GM12878 (cell line): ENCODE results near the gene GATAD2B. TPM values are rescaled to one million over a fixed set of nuclear protein-coding genes. Genes with fewer than 3 reads are reported as not detected.

Experiments
- CBFB ChIP-seq: IDR thresholded peaks from 2 replicates; pipeline ENCODE4 v1.6.1; 2016; ENCODE audit warnings: antibody characterized with exemption, low read depth
- CBX3 ChIP-seq: fragments of 200-600 bp; sonication (generic); IDR thresholded peaks from 2 replicates; pipeline ENCODE4 v1.6.1; 2016; ENCODE audit warnings: low read depth, borderline replicate concordance
- CHD2 ChIP-seq: IDR thresholded peaks from 2 replicates; pipeline ENCODE4 v1.6.1; 2011; ENCODE audit warnings: low read depth, low read length, improper control_type of control experiment, borderline replicate concordance
- DPF2 ChIP-seq: fragments of 450-650 bp; IDR thresholded peaks from 2 replicates; pipeline ENCODE4 v1.6.1; 2017; ENCODE audit warnings: mild to moderate bottlenecking
- GABPA ChIP-seq: IDR thresholded peaks from 2 replicates; pipeline ENCODE4 v1.6.1; 2014; ENCODE audit warnings: antibody characterized with exemption, low read depth, mild to moderate bottlenecking, inconsistent platforms
- HCFC1 ChIP-seq: fragments of 150-350 bp; IDR thresholded peaks from 2 replicates; pipeline ENCODE4 v1.6.1; 2014; ENCODE audit warnings: low read length
- HDGF ChIP-seq: fragments of 450-650 bp; IDR thresholded peaks from 2 replicates; pipeline ENCODE4 v1.6.1; 2016; ENCODE audit warnings: antibody characterized with exemption
- MTA2 ChIP-seq: fragments of 450-650 bp; IDR thresholded peaks from 2 replicates; pipeline ENCODE4 v1.6.1; 2016; ENCODE audit warnings: low read depth, mild to moderate bottlenecking, moderate library complexity
- POLR2AphosphoS2 ChIP-seq: IDR thresholded peaks from 2 replicates; pipeline ENCODE4 v1.6.1; 2011; ENCODE audit warnings: low read depth, mild to moderate bottlenecking, low read length, improper control_type of control experiment, moderate library complexity
- RELA ChIP-seq: fragments of 450-650 bp; IDR thresholded peaks from 2 replicates; pipeline ENCODE4 v1.8.0; 2014; ENCODE audit warnings: borderline replicate concordance; ENCODE audit not compliant: partially characterized antibody
- RUNX3 ChIP-seq: IDR thresholded peaks from 2 replicates; pipeline ENCODE4 v1.6.1; 2012; ENCODE audit warnings: low read length, inconsistent platforms
- SKIL ChIP-seq: fragments of 450-650 bp; IDR thresholded peaks from 2 replicates; pipeline ENCODE4 v1.6.1; 2017; ENCODE audit warnings: mild to moderate bottlenecking, low read depth, inconsistent platforms; ENCODE audit not compliant: poor library complexity, severe bottlenecking
- SMC3 ChIP-seq: IDR thresholded peaks from 2 replicates; pipeline ENCODE4 v1.6.1; 2011; ENCODE audit warnings: low read length, improper control_type of control experiment, borderline replicate concordance
- STAT3 ChIP-seq: IDR thresholded peaks from 2 replicates; pipeline ENCODE4 v1.6.1; 2011; ENCODE audit warnings: low read depth, low read length, improper control_type of control experiment
- SUPT20H ChIP-seq: IDR thresholded peaks from 2 replicates; pipeline ENCODE4 v1.6.1; 2011; ENCODE audit warnings: low read depth, mild to moderate bottlenecking, low read length, moderate library complexity, borderline replicate concordance; ENCODE audit not compliant: control insufficient read depth
- TARDBP ChIP-seq: IDR thresholded peaks from 2 replicates; pipeline ENCODE4 v1.6.1; 2016; ENCODE audit warnings: borderline replicate concordance
- USF1 ChIP-seq: IDR thresholded peaks from 2 replicates; pipeline ENCODE4 v1.6.1; 2011; ENCODE audit warnings: borderline replicate concordance, low read depth, mild to moderate bottlenecking, moderate library complexity, mixed read lengths, low read length; ENCODE audit not compliant: insufficient read depth; ENCODE audit errors: extremely low read length
- ZBTB11 ChIP-seq: fragments of 450-650 bp; formaldehyde crosslinking; IDR thresholded peaks from 2 replicates; pipeline ENCODE4 v1.5.0; 2022; ENCODE audit warnings: mild to moderate bottlenecking, missing genetic modification characterization
- ZNF24 ChIP-seq: fragments of 450-650 bp; IDR thresholded peaks from 2 replicates; pipeline ENCODE4 v1.6.1; 2017; ENCODE audit warnings: antibody characterized with exemption, mild to moderate bottlenecking
- ZNF592 ChIP-seq: fragments of 450-650 bp; IDR thresholded peaks from 2 replicates; pipeline ENCODE4 v1.6.1; 2017; ENCODE audit warnings: mild to moderate bottlenecking, moderate library complexity
- polyA plus RNA-seq, 11 experiments: library from polyadenylated mRNA; depleted of rRNA in 4 of 11; unstranded in 6 of 11; stranded (reverse) in 5 of 11; fragments of >200 nt; fragmentation: Nextera tagmentation in 4 of 11; fragmentation: Illumina TruSeq in 1 of 11; extraction: Ambion mirVana in 4 of 11; extraction: Trizol in 1 of 11; gene quantifications; 1 replicate in 1 of 11; 2 replicates in 10 of 11; pipeline versions ENCODE4 v1.2.1 to v1.2.3, GENCODE V29; 2011 to 2016; ENCODE audit warnings: inconsistent platforms in 2 of 11, missing spikeins in 2 of 11, low read depth in 1 of 11
- total RNA-seq, 4 experiments: library from RNA; depleted of rRNA in 3 of 4; stranded (reverse); fragments of >200 nt in 3 of 4; fragmentation: Illumina TruSeq in 1 of 4; extraction: Trizol in 1 of 4; gene quantifications; 2 replicates each; pipeline versions ENCODE4 v1.2.1 to v1.2.3, GENCODE V29; 2013 to 2021

GATAD2B gene
- total and polyA plus RNA-seq, 10 of the 15 experiments (the other 5 are each of a cell fraction or from before 2014, with no cell fraction given) = 2.4 to 63.1 (median 8.7) TPM

- TF ChIP-seq POLR2AphosphoS2 = peak; percentile 64
- TF ChIP-seq MTA2 = no peak
- TF ChIP-seq STAT3 = no peak
- TF ChIP-seq HDGF = no peak
- no peak for TF ChIP-seq ZBTB11 (CRISPR knock-in tag)
- no peak for TF ChIP-seq SUPT20H
- no peak for TF ChIP-seq RUNX3
- TF ChIP-seq HCFC1 = no peak; the same call in 1 of the 2 replicates
- no peak for TF ChIP-seq SKIL
- no peak for TF ChIP-seq USF1
- peak; percentile 10 for TF ChIP-seq RELA
- no peak for TF ChIP-seq ZNF24
- TF ChIP-seq CBFB = peak; percentile 82; the same call in 1 of the 2 replicates
- TF ChIP-seq CHD2 = peak; percentile 91
- TF ChIP-seq CBX3 = no peak
- TF ChIP-seq ZNF592 = no peak; the same call in 1 of the 2 replicates
- no peak for TF ChIP-seq GABPA
- no peak for TF ChIP-seq SMC3
- peak; percentile 37 for TF ChIP-seq DPF2
- TF ChIP-seq TARDBP = no peak
Measured at GRCh38 chr1:153963030-153963849, 40.5 kb upstream of the GATAD2B start, which contains the start of gene SLC39A1 (continued).
